GM19025 (cell line): ENCODE measurements around the gene AK9.

ENCODE experiments used
- ATAC-seq: cut with Tn5 transposase; IDR thresholded peaks from one replicate; pipeline ENCODE4 v1.9.1; 2021; ENCODE audit warnings: mild to moderate bottlenecking, low read depth, moderate library complexity; ENCODE audit not compliant: unreplicated experiment

The AK9 gene

GRCh38 chr6:109515781-109516409 is 175.1 kb downstream of the AK9 start:
- ATAC-seq: no peak

- ATAC-seq: no peak
Observed at GRCh38 chr6:109514946-109515345, 176.1 kb downstream of the AK9 start.

GRCh38 chr6:109513571-109514071 is 177.4 kb downstream of the AK9 start:
- no peak for ATAC-seq

GRCh38 chr6:109512271-109512817 is 178.7 kb downstream of the AK9 start:
- no peak for ATAC-seq

- ATAC-seq: no peak
Observed at GRCh38 chr6:109511832-109512231, 179.2 kb downstream of the AK9 start.

- no peak for ATAC-seq
Observed at GRCh38 chr6:109510358-109510757, 180.6 kb downstream of the AK9 start.

- ATAC-seq: no peak
Observed at GRCh38 chr6:109508166-109508860, 182.7 kb downstream of the AK9 start.

GRCh38 chr6:109507490-109508072 is 183.4 kb downstream of the AK9 start:
- ATAC-seq: no peak

- ATAC-seq: no peak
Observed at GRCh38 chr6:109506841-109507240, 184.2 kb downstream of the AK9 start.

- ATAC-seq: no peak
Observed at GRCh38 chr6:109506314-109506713, 184.7 kb downstream of the AK9 start.

GRCh38 chr6:109503327-109504224 is 187.4 kb downstream of the AK9 start:
- ATAC-seq: no peak

- ATAC-seq: no peak
Observed at GRCh38 chr6:109498936-109499335, 192.1 kb downstream of the AK9 start.

GRCh38 chr6:109498052-109498451 is 192.9 kb downstream of the AK9 start:
- ATAC-seq: no peak

- no peak for ATAC-seq
Observed at GRCh38 chr6:109496036-109496772, 194.8 kb downstream of the AK9 start.

GRCh38 chr6:109493865-109494264 is 197.1 kb downstream of the AK9 start:
- no peak for ATAC-seq

- ATAC-seq: no peak
Observed at GRCh38 chr6:109491207-109491938, 199.6 kb downstream of the AK9 start.

GRCh38 chr6:109490713-109491112 is 200.3 kb downstream of the AK9 start:
- no peak for ATAC-seq

- no peak for ATAC-seq
Observed at GRCh38 chr6:109488001-109488400, 203.0 kb downstream of the AK9 start.

- ATAC-seq: no peak
Observed at GRCh38 chr6:109486068-109486467, 204.9 kb downstream of the AK9 start.
